COLO829 (cell line): Measurements from ENCODE around the gene PRPH2.

Source experiments
- DNase-seq: peaks from one replicate; pipeline ENCODE4 v3.0.0; 2012; ENCODE audit warnings: low spot score

The PRPH2 gene, protein sequence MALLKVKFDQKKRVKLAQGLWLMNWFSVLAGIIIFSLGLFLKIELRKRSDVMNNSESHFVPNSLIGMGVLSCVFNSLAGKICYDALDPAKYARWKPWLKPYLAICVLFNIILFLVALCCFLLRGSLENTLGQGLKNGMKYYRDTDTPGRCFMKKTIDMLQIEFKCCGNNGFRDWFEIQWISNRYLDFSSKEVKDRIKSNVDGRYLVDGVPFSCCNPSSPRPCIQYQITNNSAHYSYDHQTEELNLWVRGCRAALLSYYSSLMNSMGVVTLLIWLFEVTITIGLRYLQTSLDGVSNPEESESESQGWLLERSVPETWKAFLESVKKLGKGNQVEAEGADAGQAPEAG

GRCh38 chr6:42722497-42722896 lies at the start of gene PRPH2:
TSS of gene PRPH2 (minus strand) at chr6:42722597. CDS start at chr6:42722334, 263 bp downstream.
- DNase-seq: no peak

GRCh38 chr6:42771741-42772100 lies 49.3 kb upstream of the PRPH2 start:
- DNase-seq: no peak

DNA sequence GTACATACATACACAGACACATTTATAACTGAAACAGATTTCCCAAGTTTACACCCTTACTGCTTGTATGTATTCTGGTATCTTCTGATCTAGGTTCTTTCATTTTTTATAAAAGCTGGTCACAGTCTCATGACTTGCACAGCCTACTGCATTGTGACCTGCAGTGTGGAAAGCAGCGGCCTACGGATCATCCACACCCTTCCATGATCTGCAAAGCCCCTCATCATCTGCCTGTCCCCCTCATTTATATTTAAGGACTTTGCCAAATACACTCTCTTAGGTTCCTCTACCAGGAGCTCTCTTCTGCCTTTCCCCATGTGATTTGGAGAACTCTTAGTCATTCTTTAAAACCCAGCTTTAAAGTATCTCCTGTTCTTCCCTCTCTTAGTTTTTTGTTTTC lies 47.4 kb upstream of the PRPH2 start:
- DNase-seq: no peak

DNA sequence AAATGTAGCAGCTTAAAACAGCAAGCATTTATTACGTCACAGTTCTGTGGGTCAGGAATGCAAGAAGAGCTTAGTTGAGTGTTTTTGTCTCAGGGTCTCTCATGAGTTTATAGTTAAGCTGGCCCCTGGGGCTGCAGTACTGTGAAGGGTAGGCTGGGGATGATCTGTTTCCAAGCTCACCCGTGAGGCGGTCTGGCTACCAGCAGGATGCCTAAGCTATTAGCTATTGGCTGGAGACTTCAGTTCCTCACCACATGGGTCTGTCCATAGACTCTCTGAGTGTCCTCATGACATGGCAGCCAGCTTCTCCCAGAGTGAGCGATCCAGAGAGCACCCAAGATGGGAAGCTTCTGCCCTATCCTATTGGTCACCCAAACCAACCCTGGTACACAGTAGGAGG lies 46.7 kb upstream of the PRPH2 start:
- DNase-seq: no peak

GRCh38 chr6:42766163-42766670 lies 43.8 kb upstream of the PRPH2 start:
- DNase-seq: no peak

- DNase-seq: no peak
Measured at GRCh38 chr6:42764911-42765648, 42.7 kb upstream of the PRPH2 start.

DNA sequence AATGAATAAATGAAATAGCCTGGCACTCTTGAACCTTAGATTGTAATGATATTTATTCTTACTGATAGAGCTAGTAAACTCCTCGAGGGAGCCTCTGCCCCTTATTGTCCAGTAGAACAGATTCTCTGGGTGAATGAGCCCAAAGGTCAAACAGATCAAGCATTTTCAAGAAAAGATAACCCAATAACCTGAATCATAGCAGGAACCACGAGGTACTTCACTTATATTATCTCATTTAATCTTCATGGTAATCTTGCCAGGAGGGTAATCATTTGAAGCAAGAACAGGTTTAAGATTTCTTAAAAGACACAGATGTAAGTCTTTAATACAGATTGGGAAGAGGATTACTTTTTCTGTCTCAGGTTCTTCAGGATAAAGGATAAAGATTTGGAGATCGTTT lies 40.6 kb upstream of the PRPH2 start:
- no peak for DNase-seq

DNA sequence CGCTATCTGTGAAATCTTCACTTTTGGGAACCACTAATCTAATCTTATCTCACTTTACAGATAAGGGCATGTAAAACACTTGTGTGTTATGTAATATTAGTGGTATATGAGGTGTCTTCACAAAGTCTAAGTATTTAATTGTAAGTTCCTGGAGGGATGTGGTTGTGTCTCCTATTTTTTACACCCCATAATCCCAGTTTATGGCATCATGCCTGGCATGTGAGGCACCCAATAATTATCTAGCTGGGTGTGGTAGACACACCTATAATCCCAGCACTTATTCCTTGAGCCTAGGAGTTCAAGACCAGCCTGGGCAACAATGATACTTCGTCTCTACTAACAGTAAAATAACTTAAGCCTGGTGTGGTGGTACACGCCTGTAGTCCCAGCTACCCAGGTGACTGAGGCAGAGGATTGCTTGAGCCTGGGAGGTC lies 40.0 kb upstream of the PRPH2 start:
- no peak for DNase-seq

GRCh38 chr6:42761287-42762067 lies 39.1 kb upstream of the PRPH2 start:
- DNase-seq: no peak

GRCh38 chr6:42758756-42759430 lies 36.5 kb upstream of the PRPH2 start:
- no peak for DNase-seq

DNA sequence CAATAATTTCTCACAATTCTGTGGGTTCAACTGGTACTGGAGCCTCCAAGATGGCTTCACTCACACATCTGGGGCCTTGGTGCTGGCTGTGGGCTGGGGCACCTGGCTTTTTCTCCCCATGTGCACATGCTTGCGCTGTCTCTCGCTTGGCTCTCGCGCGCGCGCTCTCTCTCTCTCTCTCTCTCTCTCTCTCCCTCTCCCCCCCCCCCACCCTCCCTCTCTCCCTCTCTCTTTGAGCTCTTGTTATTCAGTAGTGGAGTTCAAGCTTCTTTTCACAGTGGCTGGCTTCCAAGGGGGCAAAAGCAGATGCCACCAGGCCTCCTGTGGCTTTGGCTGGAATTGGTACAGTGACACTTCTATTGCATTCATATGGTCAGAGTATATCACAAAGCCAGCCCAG lies 34.3 kb upstream of the PRPH2 start:
- no peak for DNase-seq

GRCh38 chr6:42754759-42755158 lies 32.4 kb upstream of the PRPH2 start:
- no peak for DNase-seq

GRCh38 chr6:42751055-42751454 lies 28.7 kb upstream of the PRPH2 start:
- no peak for DNase-seq

GRCh38 chr6:42748203-42748898 lies 26.0 kb upstream of the PRPH2 start:
- no peak for DNase-seq

- peak; percentile 88 for DNase-seq
Measured at GRCh38 chr6:42746463-42747391, 24.3 kb upstream of the PRPH2 start.

DNA sequence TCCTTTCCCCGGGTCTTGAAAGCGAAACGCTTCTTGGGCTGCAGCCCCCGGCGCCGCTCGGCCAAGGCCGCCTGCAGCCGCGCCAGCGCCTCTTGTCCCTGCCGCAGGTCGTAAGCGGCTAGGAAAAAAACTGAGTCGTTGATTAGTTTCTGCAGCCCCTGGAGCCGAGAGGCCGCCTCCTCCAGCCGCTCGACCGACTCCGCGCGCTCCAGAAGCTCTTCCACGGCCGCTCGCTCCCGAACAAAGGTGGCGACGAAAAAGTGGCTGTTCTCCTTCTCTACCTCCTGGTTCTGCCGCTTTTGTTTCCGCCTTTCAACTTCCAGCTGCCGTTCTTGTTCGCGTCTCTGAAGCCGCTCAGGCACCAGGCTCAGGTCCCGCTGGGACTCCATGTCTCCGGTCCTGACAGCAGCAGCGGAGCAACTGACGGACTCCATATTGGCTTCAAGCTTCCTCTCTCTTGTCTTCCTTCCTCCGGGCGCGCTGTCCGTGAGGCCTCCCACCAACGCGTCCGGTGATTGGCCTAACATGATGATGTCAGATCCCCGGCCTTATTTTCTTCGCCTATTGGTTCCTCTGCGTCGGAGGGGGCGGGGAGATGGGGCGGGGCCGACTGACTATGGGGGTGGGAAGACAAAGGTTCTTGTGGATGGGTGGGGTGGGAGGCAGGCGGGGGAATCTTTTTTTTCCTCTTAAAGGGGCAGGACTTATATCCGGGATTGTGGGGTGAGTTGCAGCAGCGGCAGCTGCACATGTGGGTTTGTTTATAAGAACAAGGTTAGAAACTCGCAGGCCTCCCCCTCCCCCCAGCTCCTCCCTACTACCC lies 23.5 kb upstream of the PRPH2 start, which contains the start of gene TBCC:
TBCC (minus strand) TSS at position 464 of the 823 bp plus-strand sequence; CDS start at position 434, 30 bp downstream.
- peak; percentile 100 for DNase-seq

GRCh38 chr6:42745083-42745639 lies 22.8 kb upstream of the PRPH2 start:
- no peak for DNase-seq

- DNase-seq: no peak
Measured at GRCh38 chr6:42744351-42744893, 22.0 kb upstream of the PRPH2 start.
